Nucleus accumbens (tissue), 56 donors: ENCODE results near the gene ADAM33.

Experiments
- DNase-seq, 56 donors: peaks; one replicate each; lab custom pipeline; 2025; lab: John Stamatoyannopoulos, UW

Gene ADAM33

DNA sequence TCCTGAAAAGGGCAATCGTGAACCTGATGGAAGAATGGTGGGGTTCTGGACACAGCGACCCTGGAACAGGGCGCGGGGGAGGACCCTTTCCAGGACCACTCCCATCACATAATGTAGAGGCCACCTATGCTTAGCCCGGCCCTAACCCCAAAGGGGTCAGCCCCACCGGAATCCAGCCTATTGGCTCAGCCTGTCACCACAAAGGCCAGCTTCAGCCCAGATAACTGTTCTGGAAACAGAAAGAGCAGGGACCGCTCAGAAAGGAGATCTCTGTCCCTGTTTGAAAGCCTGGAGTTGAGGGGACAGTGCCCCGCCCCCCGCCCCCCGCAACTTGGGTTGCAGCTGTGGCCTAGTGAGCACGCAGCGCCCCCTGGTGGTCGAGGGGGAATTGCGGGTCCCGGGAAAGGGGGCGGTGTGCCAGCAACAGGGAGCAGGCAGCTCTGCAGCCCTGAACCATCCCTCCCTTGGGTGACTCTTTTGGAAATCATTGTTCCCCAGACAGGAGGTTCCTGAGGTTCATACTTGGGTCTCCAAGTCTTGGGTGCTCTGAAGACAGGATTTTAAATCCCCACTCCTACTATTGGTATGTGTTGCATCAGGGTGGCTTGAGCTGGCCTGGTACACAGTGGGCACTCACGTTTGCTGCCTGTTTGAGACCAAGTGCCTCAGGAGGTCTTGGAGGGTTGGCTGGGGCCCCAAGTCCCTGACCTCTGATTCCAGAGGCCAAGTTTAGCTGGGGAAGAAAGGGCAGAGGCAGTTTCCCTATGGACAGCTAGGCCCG, 29.1 kb upstream of the ADAM33 start:
- peak in 48 of 56 donors; percentile 8 to 87 (median 52) for DNase-seq

GRCh38 chr20:3710011-3710466, 28.2 kb upstream of the ADAM33 start:
- DNase-seq: no peak

DNA sequence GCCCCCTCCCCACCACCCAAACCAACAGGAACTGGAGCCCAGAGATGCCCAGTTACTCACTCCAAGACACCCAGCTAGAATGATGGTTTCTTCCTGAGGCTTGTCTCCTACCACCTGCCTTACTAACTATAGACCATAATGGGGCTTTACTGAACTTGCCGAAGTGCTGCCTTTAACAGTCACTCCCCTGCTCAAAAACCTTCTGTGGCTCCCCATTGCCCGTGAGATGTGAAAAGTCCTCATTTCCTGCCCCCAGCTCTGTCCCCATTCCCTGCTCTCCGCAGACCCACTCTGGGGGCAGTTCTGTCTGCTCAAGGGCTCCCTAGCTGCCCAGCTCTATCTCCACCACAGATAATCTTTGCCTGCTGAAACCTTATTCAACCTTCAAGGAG, 25.7 kb upstream of the ADAM33 start:
- DNase-seq: no peak

- DNase-seq: peak in 1 of 56 donors; percentile 22
Measured at GRCh38 chr20:3706774-3707507, 25.1 kb upstream of the ADAM33 start.

GRCh38 chr20:3705970-3706739, 24.3 kb upstream of the ADAM33 start:
- DNase-seq: no peak

GRCh38 chr20:3705491-3705969, 23.7 kb upstream of the ADAM33 start:
- DNase-seq: no peak

DNA sequence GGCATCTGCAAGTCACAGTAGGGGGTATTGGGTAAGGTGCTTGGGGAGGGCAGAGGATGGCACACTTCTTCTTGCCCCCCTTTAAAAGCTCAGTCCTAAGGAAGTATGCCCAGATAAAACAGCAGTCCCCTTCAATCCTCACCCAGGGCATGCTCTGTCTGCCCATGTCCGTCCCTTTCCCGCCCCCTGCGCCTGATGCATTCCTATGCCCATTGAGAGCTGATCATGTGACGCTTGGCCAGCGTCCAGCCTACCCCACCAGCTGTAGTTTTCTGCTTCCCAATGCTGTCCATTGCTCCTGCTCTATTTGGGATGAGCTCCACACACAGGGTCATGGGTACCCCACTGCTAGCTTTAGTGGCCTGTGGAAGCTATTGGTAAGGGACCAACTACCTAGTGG, 22.3 kb upstream of the ADAM33 start:
- DNase-seq: no peak

GRCh38 chr20:3702611-3703391, 21.0 kb upstream of the ADAM33 start:
- DNase-seq: no peak

GRCh38 chr20:3701061-3701998, 19.5 kb upstream of the ADAM33 start:
- DNase-seq: no peak

DNA sequence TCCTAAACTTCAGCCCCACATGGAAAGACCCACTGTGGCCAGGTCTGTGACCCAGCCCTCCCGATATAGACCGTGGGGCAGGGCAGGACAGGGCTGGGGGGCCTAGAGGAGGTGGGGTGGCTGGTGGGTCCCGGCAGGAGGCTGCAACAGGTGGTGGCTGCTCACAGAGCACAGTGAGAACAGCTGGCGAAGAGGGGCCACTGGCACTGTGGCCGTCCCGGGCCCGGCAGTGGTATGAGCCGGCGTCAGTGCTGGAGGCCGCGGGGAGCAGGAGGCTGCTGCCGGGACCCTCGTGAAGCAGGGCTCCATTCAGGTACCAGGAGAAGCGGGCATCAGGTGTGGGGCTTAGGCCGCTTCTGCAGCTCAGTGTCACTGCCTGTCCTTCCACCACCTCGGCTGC, 17.2 kb upstream of the ADAM33 start:
- no peak for DNase-seq

DNA sequence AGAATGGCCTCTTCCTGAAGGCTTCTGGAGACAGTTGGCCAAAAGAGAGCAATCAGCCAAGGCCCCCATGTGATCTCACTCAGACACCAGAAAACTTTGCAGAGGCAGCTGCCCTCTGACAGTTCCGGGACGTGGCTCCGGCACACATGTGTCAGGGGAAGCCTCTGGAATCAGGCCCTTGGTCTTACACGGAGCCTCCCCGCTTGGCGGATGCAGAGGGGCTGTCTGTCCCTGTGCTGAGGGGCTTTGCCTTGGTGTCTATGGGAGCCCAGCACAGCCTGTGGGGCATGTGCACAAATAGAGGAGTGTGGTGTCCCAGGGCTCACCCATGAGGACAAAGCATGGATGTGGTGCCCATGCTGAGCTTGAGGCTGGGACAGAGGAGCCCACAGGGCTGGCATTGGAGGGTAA, 16.8 kb upstream of the ADAM33 start:
- DNase-seq: no peak

- DNase-seq: no peak
Measured at GRCh38 chr20:3697588-3698305, 15.9 kb upstream of the ADAM33 start.

DNA sequence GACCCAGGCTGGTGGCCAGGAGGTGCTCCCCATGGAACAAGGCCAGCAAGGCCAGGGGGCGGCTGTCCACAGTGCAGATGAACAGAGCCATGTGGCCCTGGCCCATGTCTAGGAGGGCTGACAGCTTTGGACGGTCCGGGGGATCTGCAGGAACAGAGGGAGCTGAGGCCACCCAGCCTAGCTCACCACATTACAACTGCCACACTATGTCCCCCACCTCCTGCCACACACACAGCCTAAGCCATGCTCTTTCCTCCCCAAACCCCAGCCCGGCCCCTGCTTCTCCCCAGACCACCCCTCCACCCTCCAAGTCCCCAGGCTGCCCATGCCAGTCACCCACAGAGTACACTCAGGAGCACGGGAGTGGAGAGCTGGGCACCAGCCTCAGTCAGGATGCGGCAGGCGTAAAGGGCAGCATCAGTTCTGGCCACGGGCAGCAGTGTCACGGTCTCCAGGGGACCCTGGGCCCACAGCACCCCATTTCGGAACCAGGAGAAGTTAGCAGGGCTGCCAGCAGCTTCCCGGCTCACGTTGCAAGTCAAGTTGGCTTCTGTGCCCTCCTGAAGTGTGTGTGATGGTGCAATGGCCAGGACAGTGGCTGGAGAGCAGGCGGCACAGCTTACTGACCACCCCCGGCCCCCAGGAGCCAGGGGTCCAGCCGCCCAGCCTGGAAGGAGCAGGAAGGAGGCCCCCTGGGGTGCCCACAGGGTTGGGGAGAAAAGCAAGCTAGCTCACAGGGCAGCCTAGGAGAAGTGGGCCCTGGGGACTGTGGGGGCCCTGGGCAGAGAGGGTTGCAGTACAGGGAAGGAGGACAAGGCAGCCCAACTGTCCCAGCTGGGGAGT, 15.2 kb upstream of the ADAM33 start:
- no peak for DNase-seq

DNA sequence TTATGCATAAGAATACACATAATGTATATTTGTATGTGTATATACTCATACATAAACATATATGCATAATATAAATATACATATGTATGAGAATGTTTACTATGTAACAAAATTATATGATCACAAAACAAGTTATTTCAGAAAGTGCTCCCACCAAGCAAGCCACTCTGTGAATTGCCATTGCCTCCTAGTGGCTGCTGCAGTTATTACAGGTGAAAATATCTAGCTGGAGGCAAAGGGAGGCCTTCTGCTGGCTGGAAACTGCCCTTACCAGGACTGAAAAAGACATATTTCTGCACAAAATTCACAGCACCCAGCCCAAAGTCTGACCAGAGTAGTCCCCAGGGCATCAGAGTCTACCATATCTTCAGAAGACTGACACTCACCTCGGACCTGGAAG, 14.4 kb upstream of the ADAM33 start:
- DNase-seq: no peak

GRCh38 chr20:3694864-3695263, 13.1 kb upstream of the ADAM33 start:
- no peak for DNase-seq

GRCh38 chr20:3693376-3693775, 11.6 kb upstream of the ADAM33 start:
- no peak for DNase-seq

GRCh38 chr20:3692706-3693294, 11.0 kb upstream of the ADAM33 start:
- DNase-seq: no peak
